Loucy (cell line): ENCODE data around the gene B4GALNT4.

ENCODE experiments used
- CTCF ChIP-seq: fragments of 200-600 bp; sonication (generic); conservative IDR thresholded peaks from 2 replicates; pipeline ENCODE4 v1.5.1; 2014; ENCODE audit warnings: mild to moderate bottlenecking, antibody characterized with exemption, low read length
- EZH2phosphoT487 ChIP-seq: fragments of 200-600 bp; IDR thresholded peaks from 2 replicates; pipeline ENCODE4 v1.6.1; 2018; ENCODE audit warnings: antibody characterized with exemption, mild to moderate bottlenecking, moderate library complexity, borderline replicate concordance

- no peak for TF ChIP-seq CTCF
- no peak for TF ChIP-seq EZH2phosphoT487
Measured at GRCh38 chr11:400241-400689, 31.0 kb downstream of the B4GALNT4 start.
